CD8-positive, alpha-beta memory T cell (primary cell): Measurements from ENCODE around the gene ACAD11. TPM values are rescaled to one million over a fixed set of nuclear protein-coding genes. Genes with fewer than 3 reads are reported as not detected.

Experiments used
- CTCF ChIA-PET: fragments of 350-600 bp; sonication (Branson Sonifier 250); formaldehyde crosslinking; loops from one replicate; lab custom pipeline; 2021; ENCODE audit warnings: antibody characterized with exemption; lab: Charles Lee
- POLR2A ChIA-PET: fragments of 350-600 bp; sonication (Branson Sonifier 250); formaldehyde crosslinking; loops from one replicate; lab custom pipeline; 2021; ENCODE audit warnings: antibody characterized with exemption; lab: Charles Lee
- DNase-seq, 5 donors: peaks; one replicate each; pipeline versions ENCODE4 v3.0.0 to v3.0.0-alpha.2; 2020 to 2022; ENCODE audit warnings: mixed read lengths in 1 of 5
- H3K27ac ChIP-seq: one replicate; pipeline ENCODE4 v1.7.0; 2013; ENCODE audit warnings: low read depth, mild to moderate bottlenecking, low read length, moderate library complexity
- H3K27me3 ChIP-seq: 2 replicates; pipeline ENCODE4 v1.7.0; 2013; ENCODE audit warnings: low read length, mild to moderate bottlenecking; ENCODE audit not compliant: insufficient read depth, poor library complexity, severe bottlenecking
- H3K36me3 ChIP-seq: 2 replicates; pipeline ENCODE4 v1.7.0; 2013; ENCODE audit warnings: mild to moderate bottlenecking, low read length, moderate library complexity; ENCODE audit not compliant: insufficient read depth
- H3K4me1 ChIP-seq: 2 replicates; pipeline ENCODE4 v1.7.0; 2013; ENCODE audit warnings: mild to moderate bottlenecking, low read length, moderate library complexity; ENCODE audit not compliant: insufficient read depth
- H3K4me3 ChIP-seq: 2 replicates; pipeline ENCODE4 v1.7.0; 2013; ENCODE audit warnings: mild to moderate bottlenecking, low read length
- H3K9me3 ChIP-seq: 2 replicates; pipeline ENCODE4 v1.7.0; 2013; ENCODE audit warnings: mild to moderate bottlenecking, low read length
- H3K27ac Mint-ChIP-seq, 8 donors: one replicate each; pipeline ENCODE4 v1.8.0; 2020 to 2021; ENCODE audit warnings: mixed read lengths in 8 of 8, mild to moderate bottlenecking in 6 of 8, inconsistent platforms in 3 of 8, moderate library complexity in 3 of 8
- H3K27me3 Mint-ChIP-seq, 2 donors: one replicate each; pipeline ENCODE4 v1.8.0; 2020 to 2021; ENCODE audit warnings: mixed read lengths in 2 of 2, mild to moderate bottlenecking in 1 of 2, moderate library complexity in 1 of 2
- H3K36me3 Mint-ChIP-seq, 3 donors: one replicate each; pipeline ENCODE4 v1.8.0; 2020 to 2021; ENCODE audit warnings: mixed read lengths in 3 of 3, inconsistent platforms in 1 of 3, mild to moderate bottlenecking in 1 of 3
- H3K4me1 Mint-ChIP-seq, 3 donors: one replicate each; pipeline ENCODE4 v1.8.0; 2020 to 2021; ENCODE audit warnings: mixed read lengths in 3 of 3, inconsistent platforms in 1 of 3, mild to moderate bottlenecking in 1 of 3
- H3K4me3 Mint-ChIP-seq, 7 donors: one replicate each; pipeline ENCODE4 v1.8.0; 2020 to 2021; ENCODE audit warnings: mixed read lengths in 7 of 7, mild to moderate bottlenecking in 6 of 7, moderate library complexity in 4 of 7, inconsistent platforms in 2 of 7
- H3K9me3 Mint-ChIP-seq, 5 donors: one replicate each; pipeline ENCODE4 v1.8.0; 2020 to 2022; ENCODE audit warnings: mixed read lengths in 5 of 5, mild to moderate bottlenecking in 3 of 5, moderate library complexity in 2 of 5, inconsistent platforms in 1 of 5
- polyA plus RNA-seq: library from polyadenylated mRNA; unstranded; fragments of 300-500 nt; fragmentation: Illumina TruSeq; gene quantifications from one replicate; pipeline ENCODE4 v1.2.3, GENCODE V29; 2021
- total RNA-seq, 2 experiments: library from RNA; stranded (reverse); gene quantifications; one replicate each; pipeline ENCODE4 v1.2.3, GENCODE V29; 2021

ACAD11 gene
- total and polyA plus RNA-seq, 3 experiments from 2014 or later, result 3.6 to 11.5 (median 9.5) TPM

GRCh38 chr3:132550579-132551305 is 108.9 kb downstream of the ACAD11 start:
- H3K27me3 Mint-ChIP-seq, result no peaks in the 10 kb centered on the region
- peaks cover 0 to 7% (median 0%) of the 10 kb centered on the region in 3 donors for H3K36me3 Mint-ChIP-seq
- no peak for DNase-seq
- Histone ChIP-seq H3K4me3 (no peak overlapping the region), H3K9me3 (no peaks in the 10 kb centered on the region), H3K36me3 (no peaks in the 10 kb centered on the region), H3K27ac (peak overlapping the region; percentile 40), H3K27me3 (no peaks in the 10 kb centered on the region), H3K4me1 (peaks cover 14% of the 10 kb centered on the region)
- POLR2A ChIA-PET, result no interaction called here
- H3K4me3 Mint-ChIP-seq, result no peak overlapping the region
- H3K27ac Mint-ChIP-seq, result peak overlapping the region in 3 of 8 donors; percentile 29 to 36 (median 34)
- CTCF ChIA-PET, result no interaction called here
- no peaks in the 10 kb centered on the region for H3K9me3 Mint-ChIP-seq
- H3K4me1 Mint-ChIP-seq, result peaks cover 9 to 17% (median 13%) of the 10 kb centered on the region in 3 donors

GRCh38 chr3:132549890-132550578 is 109.6 kb downstream of the ACAD11 start:
- Mint-ChIP-seq H3K4me1 (peaks cover 9 to 17% (median 13%) of the 10 kb centered on the region in 3 donors), H3K27me3 (no peaks in the 10 kb centered on the region), H3K27ac (peak overlapping the region in 2 of 8 donors; percentile 9 to 34), H3K9me3 (no peaks in the 10 kb centered on the region), H3K4me3 (no peak overlapping the region), H3K36me3 (peaks cover 0 to 7% (median 0%) of the 10 kb centered on the region in 3 donors)
- Histone ChIP-seq H3K9me3 (no peaks in the 10 kb centered on the region), H3K4me3 (no peak overlapping the region), H3K27ac (peak overlapping the region; percentile 40), H3K27me3 (no peaks in the 10 kb centered on the region), H3K36me3 (no peaks in the 10 kb centered on the region), H3K4me1 (peaks cover 14% of the 10 kb centered on the region)
- ChIA-PET POLR2A (no interaction called here), CTCF (interaction anchor here (0.5 kb wide), 1 partner anchor 221 kb away, joined by 4 read pairs; no protein-coding TSS in a partner anchor)
- no peak for DNase-seq

GRCh38 chr3:132549169-132549568 is 110.4 kb downstream of the ACAD11 start:
- peaks cover 14% of the 10 kb centered on the region for H3K4me1 ChIP-seq
- H3K4me3 ChIP-seq, result no peak overlapping the region
- Mint-ChIP-seq H3K27ac (no peak overlapping the region), H3K4me3 (no peak overlapping the region), H3K4me1 (peaks cover 9 to 17% (median 13%) of the 10 kb centered on the region in 3 donors), H3K36me3 (peaks cover 0 to 3% (median 0%) of the 10 kb centered on the region in 3 donors), H3K9me3 (no peaks in the 10 kb centered on the region), H3K27me3 (no peaks in the 10 kb centered on the region)
- H3K36me3 ChIP-seq, result no peaks in the 10 kb centered on the region
- H3K27me3 ChIP-seq, result no peaks in the 10 kb centered on the region
- CTCF ChIA-PET, result interaction anchor here (0.5 to 1.3 kb wide), 2 partner anchors 13 to 220 kb away, joined by 3 to 4 read pairs; no protein-coding TSS in a partner anchor
- no peak overlapping the region for H3K27ac ChIP-seq
- H3K9me3 ChIP-seq, result no peaks in the 10 kb centered on the region
- POLR2A ChIA-PET, result no interaction called here
- no peak for DNase-seq

GRCh38 chr3:132545471-132545870 is 114.1 kb downstream of the ACAD11 start:
- H3K27me3 Mint-ChIP-seq, result no peaks in the 10 kb centered on the region
- Histone ChIP-seq H3K4me3 (no peak overlapping the region), H3K27ac (no peak overlapping the region), H3K36me3 (no peaks in the 10 kb centered on the region), H3K27me3 (no peaks in the 10 kb centered on the region), H3K9me3 (no peaks in the 10 kb centered on the region), H3K4me1 (peaks cover 3% of the 10 kb centered on the region)
- peak overlapping the region in 1 of 8 donors; percentile 1 for H3K27ac Mint-ChIP-seq
- H3K36me3 Mint-ChIP-seq, result peaks cover 0 to 12% (median 9%) of the 10 kb centered on the region in 3 donors
- DNase-seq, result no peak
- H3K9me3 Mint-ChIP-seq, result no peaks in the 10 kb centered on the region
- no peak overlapping the region for H3K4me3 Mint-ChIP-seq
- CTCF ChIA-PET, result interaction anchor here (1.9 kb wide), 1 partner anchor 9 kb away, joined by 5 read pairs; no protein-coding TSS in a partner anchor
- peaks cover 10 to 16% (median 13%) of the 10 kb centered on the region in 3 donors for H3K4me1 Mint-ChIP-seq
- POLR2A ChIA-PET, result no interaction called here

- Mint-ChIP-seq H3K27me3 (no peaks in the 10 kb centered on the region), H3K4me3 (no peak overlapping the region), H3K4me1 (peaks cover 2 to 5% (median 4%) of the 10 kb centered on the region in 3 donors), H3K27ac (peak overlapping the region in 1 of 8 donors; percentile 64), H3K9me3 (no peaks in the 10 kb centered on the region), H3K36me3 (peaks cover 4 to 24% (median 10%) of the 10 kb centered on the region in 3 donors)
- no peaks in the 10 kb centered on the region for H3K9me3 ChIP-seq
- ChIA-PET POLR2A (no interaction called here), CTCF (no interaction called here)
- no peaks in the 10 kb centered on the region for H3K36me3 ChIP-seq
- H3K4me1 ChIP-seq, result no peaks in the 10 kb centered on the region
- no peak overlapping the region for H3K27ac ChIP-seq
- no peak for DNase-seq
- no peaks in the 10 kb centered on the region for H3K27me3 ChIP-seq
- no peak overlapping the region for H3K4me3 ChIP-seq
Measured at GRCh38 chr3:132544130-132544529, 115.5 kb downstream of the ACAD11 start.

GRCh38 chr3:132543011-132543739 is 116.4 kb downstream of the ACAD11 start:
- peak overlapping the region in 2 of 8 donors; percentile 19 to 23 for H3K27ac Mint-ChIP-seq
- Histone ChIP-seq H3K4me3 (no peak overlapping the region), H3K36me3 (no peaks in the 10 kb centered on the region), H3K9me3 (no peaks in the 10 kb centered on the region), H3K4me1 (no peaks in the 10 kb centered on the region), H3K27me3 (no peaks in the 10 kb centered on the region), H3K27ac (peak overlapping the region; percentile 2)
- DNase-seq, result no peak
- H3K4me3 Mint-ChIP-seq, result no peak overlapping the region
- H3K36me3 Mint-ChIP-seq, result peaks cover 4 to 31% (median 15%) of the 10 kb centered on the region in 3 donors
- H3K4me1 Mint-ChIP-seq, result peaks cover 2 to 5% (median 4%) of the 10 kb centered on the region in 3 donors
- ChIA-PET POLR2A (no interaction called here), CTCF (interaction anchor here (0.8 to 1.5 kb wide), 3 partner anchors 9 to 11 kb away, joined by 3 to 5 read pairs (median 3); no protein-coding TSS in a partner anchor)
- H3K27me3 Mint-ChIP-seq, result no peaks in the 10 kb centered on the region
- no peaks in the 10 kb centered on the region for H3K9me3 Mint-ChIP-seq

GRCh38 chr3:132542577-132542976 is 117.0 kb downstream of the ACAD11 start:
- peak overlapping the region in 1 of 8 donors; percentile 19 for H3K27ac Mint-ChIP-seq
- Histone ChIP-seq H3K4me1 (no peaks in the 10 kb centered on the region), H3K27me3 (no peaks in the 10 kb centered on the region), H3K9me3 (no peaks in the 10 kb centered on the region), H3K36me3 (no peaks in the 10 kb centered on the region), H3K27ac (no peak overlapping the region), H3K4me3 (no peak overlapping the region)
- H3K27me3 Mint-ChIP-seq, result no peaks in the 10 kb centered on the region
- H3K36me3 Mint-ChIP-seq, result peaks cover 4 to 37% (median 15%) of the 10 kb centered on the region in 3 donors
- ChIA-PET CTCF (interaction anchor here (0.8 to 1.5 kb wide), 3 partner anchors 8 to 11 kb away, joined by 3 to 5 read pairs (median 3); no protein-coding TSS in a partner anchor), POLR2A (no interaction called here)
- no peak for DNase-seq
- H3K9me3 Mint-ChIP-seq, result no peaks in the 10 kb centered on the region
- H3K4me3 Mint-ChIP-seq, result no peak overlapping the region
- peaks cover 2 to 5% (median 4%) of the 10 kb centered on the region in 3 donors for H3K4me1 Mint-ChIP-seq
